Tibial nerve (tissue), 4 donors: Measurements from ENCODE around the gene CRB1. TPM values are rescaled to one million over a fixed set of nuclear protein-coding genes. Genes with fewer than 3 reads are reported as not detected.

Experiments used
- DNase-seq, 2 donors: peaks; one replicate each; pipeline ENCODE4 v3.0.0-alpha.2; 2019; ENCODE audit warnings: low spot score in 2 of 2
- H3K27ac ChIP-seq, 4 donors: fragments of 200-600 bp; sonication (generic) in 3 of 4; one replicate each; pipeline ENCODE4 v1.5.1; 2017 to 2019; ENCODE audit warnings: mild to moderate bottlenecking in 1 of 4
- H3K27me3 ChIP-seq, 2 donors: fragments of 200-600 bp; sonication (generic) in 1 of 2; one replicate each; pipeline versions ENCODE4 v1.5.1 to v1.6.0; 2017 to 2019
- H3K36me3 ChIP-seq, 3 donors: fragments of 200-600 bp; sonication (generic); one replicate each; pipeline ENCODE4 v1.5.1; 2018 to 2019
- H3K4me1 ChIP-seq, 4 donors: fragments of 200-600 bp; sonication (generic) in 3 of 4; one replicate each; pipeline ENCODE4 v1.5.1; 2017 to 2019
- H3K4me3 ChIP-seq, 4 donors: fragments of 200-600 bp; sonication (generic) in 3 of 4; one replicate each; pipeline ENCODE4 v1.5.1; 2017 to 2019; ENCODE audit warnings: mild to moderate bottlenecking in 1 of 4, moderate library complexity in 1 of 4
- H3K9me3 ChIP-seq, 4 donors: fragments of 200-600 bp; sonication (generic) in 3 of 4; one replicate each; pipeline ENCODE4 v1.5.1; 2017 to 2019
- EP300 ChIP-seq, 2 donors: sonication (generic); formaldehyde crosslinking; IDR thresholded peaks; one replicate each; pipeline ENCODE4 v1.6.1; 2017; ENCODE audit warnings: antibody characterized with exemption in 2 of 2, mild to moderate bottlenecking in 1 of 2
- POLR2A ChIP-seq, 2 donors: fragments of 450-650 bp; IDR thresholded peaks; one replicate each; pipeline ENCODE4 v1.6.1; 2017; ENCODE audit warnings: antibody characterized with exemption in 2 of 2, mild to moderate bottlenecking in 2 of 2, moderate library complexity in 2 of 2
- WGBS, 2 donors: methylation state at CpG; one replicate each; pipeline ENCODE4 v1.1.5; 2018; 5-methylcytosine and 5-hydroxymethylcytosine counted together
- total RNA-seq, 4 donors: library from RNA; depleted of rRNA; stranded (reverse); fragments of >200 nt; gene quantifications; one replicate each; pipeline ENCODE4 v1.1.0, GENCODE V29; 2016
- TF ChIP-seq, protein P1 (sequence below), 5 experiments: fragments of 200-600 bp in 3 of 5; fragments of 450-650 bp in 2 of 5; sonication (generic) in 3 of 5; IDR thresholded peaks; one replicate each; pipeline ENCODE4 v1.5.1; 2016 to 2019; ENCODE audit warnings: antibody characterized with exemption in 5 of 5, mild to moderate bottlenecking in 3 of 5, moderate library complexity in 2 of 5

Gene CRB1
- 1 to 10 TPM in 3 of 4 donors, under 1 TPM in 1; 0.60 to 4.0 (median 1.7) TPM for total RNA-seq

DNA sequence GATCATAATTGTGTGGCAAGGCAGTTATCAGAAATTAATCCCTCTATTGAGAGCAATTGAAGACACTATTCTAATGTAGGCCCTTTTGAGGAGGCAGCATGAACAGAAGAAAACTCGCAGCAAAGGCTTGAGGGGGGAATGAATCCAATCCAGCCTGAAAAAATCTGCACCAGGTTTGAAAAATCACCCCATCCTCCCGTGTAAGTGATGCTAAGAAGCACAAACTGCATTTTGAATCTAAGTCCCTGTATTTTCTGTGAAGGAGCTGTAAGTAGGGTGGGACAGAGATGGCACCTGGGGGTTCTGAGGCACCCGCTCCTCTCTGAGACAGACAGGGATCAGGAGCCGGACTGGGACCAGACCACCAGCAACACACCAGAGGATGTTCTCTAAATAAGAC is at the start of gene CRB1:
CRB1 (plus strand) TSS at position 241 of the 400 bp plus-strand sequence. CDS start 161 bp downstream, outside the sequence.
- H3K4me1 ChIP-seq: peaks cover 0 to 9% (median 0%) of the 10 kb centered on the region in 4 donors
- H3K36me3 ChIP-seq: no peaks in the 10 kb centered on the region
- no peaks in the 10 kb centered on the region for H3K27me3 ChIP-seq
- H3K9me3 ChIP-seq: peaks cover 0 to 3% (median 0%) of the 10 kb centered on the region in 4 donors
- TF ChIP-seq EP300 (IDR thresholded peaks at IDR 0.05) (no peak), POLR2A (IDR thresholded peaks at IDR 0.05) (no peak)
- TF ChIP-seq, protein P1, sequence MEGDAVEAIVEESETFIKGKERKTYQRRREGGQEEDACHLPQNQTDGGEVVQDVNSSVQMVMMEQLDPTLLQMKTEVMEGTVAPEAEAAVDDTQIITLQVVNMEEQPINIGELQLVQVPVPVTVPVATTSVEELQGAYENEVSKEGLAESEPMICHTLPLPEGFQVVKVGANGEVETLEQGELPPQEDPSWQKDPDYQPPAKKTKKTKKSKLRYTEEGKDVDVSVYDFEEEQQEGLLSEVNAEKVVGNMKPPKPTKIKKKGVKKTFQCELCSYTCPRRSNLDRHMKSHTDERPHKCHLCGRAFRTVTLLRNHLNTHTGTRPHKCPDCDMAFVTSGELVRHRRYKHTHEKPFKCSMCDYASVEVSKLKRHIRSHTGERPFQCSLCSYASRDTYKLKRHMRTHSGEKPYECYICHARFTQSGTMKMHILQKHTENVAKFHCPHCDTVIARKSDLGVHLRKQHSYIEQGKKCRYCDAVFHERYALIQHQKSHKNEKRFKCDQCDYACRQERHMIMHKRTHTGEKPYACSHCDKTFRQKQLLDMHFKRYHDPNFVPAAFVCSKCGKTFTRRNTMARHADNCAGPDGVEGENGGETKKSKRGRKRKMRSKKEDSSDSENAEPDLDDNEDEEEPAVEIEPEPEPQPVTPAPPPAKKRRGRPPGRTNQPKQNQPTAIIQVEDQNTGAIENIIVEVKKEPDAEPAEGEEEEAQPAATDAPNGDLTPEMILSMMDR (IDR thresholded peaks at IDR 0.05): no peak
- no peak within 1 kb of the TSS for H3K4me3 ChIP-seq
- WGBS, 2 donors: 28 to 33% methylated on average over 4 of the region's 4 CpGs
- peak within 1 kb of the TSS in 2 of 4 donors; percentile 37 to 51 for H3K27ac ChIP-seq
- DNase-seq: no peak

DNA sequence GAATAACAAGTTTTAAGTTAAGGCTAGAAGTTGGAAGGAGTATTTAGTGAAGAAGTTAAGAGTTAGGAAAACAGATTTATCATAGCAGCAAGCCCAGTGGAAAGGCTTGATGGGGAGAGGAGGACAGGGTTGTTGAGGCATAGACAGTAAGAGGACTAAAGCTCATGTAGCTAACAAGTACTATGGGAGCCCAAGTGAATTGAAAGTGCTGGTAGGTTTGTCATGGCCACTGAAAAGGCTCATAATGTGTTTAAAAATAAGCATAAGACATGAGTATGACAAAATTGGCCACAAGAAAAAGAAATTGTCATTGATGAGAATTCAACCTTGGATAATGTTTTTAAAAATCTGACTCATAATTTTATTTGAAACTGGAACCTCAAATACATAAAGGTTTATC is 49.2 kb upstream of the CRB1 start:
- TF ChIP-seq POLR2A (IDR thresholded peaks at IDR 0.05) (no peak), EP300 (IDR thresholded peaks at IDR 0.05) (no peak)
- TF ChIP-seq, protein P1 (IDR thresholded peaks at IDR 0.05): no peak
- Histone ChIP-seq H3K9me3 (no peaks in the 10 kb centered on the region), H3K4me1 (no peaks in the 10 kb centered on the region), H3K4me3 (no peak overlapping the region), H3K27ac (no peak overlapping the region), H3K27me3 (no peaks in the 10 kb centered on the region), H3K36me3 (no peaks in the 10 kb centered on the region)
- DNase-seq: no peak

DNA sequence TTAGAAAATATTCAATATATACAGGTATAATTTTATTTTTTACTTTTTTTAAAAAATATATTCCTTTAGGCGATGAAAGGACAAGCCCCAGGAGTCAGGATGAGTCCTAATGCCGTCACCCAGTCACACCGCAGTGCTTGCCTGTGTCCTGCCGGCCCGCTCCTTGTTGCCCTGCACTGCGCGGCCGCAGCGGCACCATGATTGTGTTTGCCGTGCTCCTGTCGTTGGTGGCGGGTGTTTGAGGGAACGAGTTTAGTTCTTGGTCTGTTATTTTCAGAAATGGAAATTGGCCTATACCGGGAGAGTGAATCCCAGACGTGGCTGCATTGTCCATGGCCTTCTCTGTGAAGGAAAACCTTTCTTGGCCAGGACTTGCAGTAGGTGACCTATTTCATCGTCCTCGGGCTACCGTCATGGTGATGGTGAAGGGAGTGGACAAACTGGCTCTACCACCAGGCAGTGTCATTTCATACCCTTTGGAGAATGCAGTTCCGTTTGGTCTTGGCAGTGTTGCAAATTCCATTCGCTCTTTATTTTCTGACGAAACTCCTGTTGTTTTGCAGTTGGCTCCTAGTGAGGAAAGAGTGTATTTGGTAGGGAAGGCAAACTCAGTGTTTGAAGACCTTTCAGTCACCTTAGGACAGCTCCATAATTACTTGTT is 45.9 kb upstream of the CRB1 start:
- DNase-seq: no peak
- H3K4me1 ChIP-seq: no peaks in the 10 kb centered on the region
- no peak for TF ChIP-seq POLR2A (IDR thresholded peaks at IDR 0.05)
- TF ChIP-seq, protein P1 (IDR thresholded peaks at IDR 0.05): no peak
- no peak for TF ChIP-seq EP300 (IDR thresholded peaks at IDR 0.05)
- H3K27ac ChIP-seq: no peak overlapping the region
- WGBS, 2 donors: 88 to 90% methylated on average over 21 of the region's 21 CpGs
- no peaks in the 10 kb centered on the region for H3K27me3 ChIP-seq
- H3K9me3 ChIP-seq: no peaks in the 10 kb centered on the region
- no peaks in the 10 kb centered on the region for H3K36me3 ChIP-seq
- no peak overlapping the region for H3K4me3 ChIP-seq

DNA sequence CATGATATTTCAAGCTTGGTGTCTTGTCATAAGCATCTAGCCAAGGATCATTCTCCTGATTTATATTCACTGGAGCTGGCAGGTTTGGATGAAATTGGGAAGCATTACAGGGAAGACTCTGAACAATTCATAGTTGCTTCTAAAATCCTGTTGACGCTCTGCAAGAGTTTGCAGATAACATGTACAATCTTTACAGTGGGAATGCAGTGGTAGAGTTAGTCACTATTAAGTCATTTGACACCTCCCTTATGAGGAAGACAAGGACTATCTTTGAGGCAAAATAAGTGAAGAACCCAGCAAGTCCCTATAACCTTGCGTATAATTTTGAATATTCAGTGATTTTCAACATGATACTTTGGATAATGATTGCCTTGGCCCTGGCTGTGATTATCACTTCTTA is 45.3 kb upstream of the CRB1 start:
- H3K4me3 ChIP-seq: no peak overlapping the region
- 96 to 99% methylated on average over 2 of the region's 2 CpGs for WGBS, 2 donors
- H3K27me3 ChIP-seq: no peaks in the 10 kb centered on the region
- H3K9me3 ChIP-seq: no peaks in the 10 kb centered on the region
- no peak for DNase-seq
- H3K36me3 ChIP-seq: peaks cover 0 to 5% (median 0%) of the 10 kb centered on the region in 3 donors
- TF ChIP-seq EP300 (IDR thresholded peaks at IDR 0.05): no peak
- no peak for TF ChIP-seq POLR2A (IDR thresholded peaks at IDR 0.05)
- TF ChIP-seq, protein P1 (IDR thresholded peaks at IDR 0.05): no peak
- no peak overlapping the region for H3K27ac ChIP-seq
- H3K4me1 ChIP-seq: no peaks in the 10 kb centered on the region

DNA sequence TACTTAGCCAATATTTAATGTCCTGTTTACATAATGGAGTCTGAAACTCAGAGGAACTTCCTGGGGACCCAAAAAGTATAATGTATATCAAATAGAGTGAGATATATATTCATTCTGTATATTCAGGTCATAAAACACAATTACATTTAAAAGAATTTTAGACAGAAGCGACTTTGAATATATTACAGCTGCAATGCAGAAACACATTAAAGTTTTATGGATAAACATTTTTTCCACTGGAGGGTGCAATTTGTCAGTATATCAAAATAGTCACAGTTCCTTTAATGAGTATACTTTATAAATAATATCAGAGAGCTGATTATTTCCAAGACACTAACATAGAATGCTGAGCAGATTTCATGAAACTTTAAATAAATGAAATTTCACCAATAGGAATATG is 43.9 kb upstream of the CRB1 start:
- Histone ChIP-seq H3K36me3 (peaks cover 0 to 7% (median 0%) of the 10 kb centered on the region in 3 donors), H3K27me3 (no peaks in the 10 kb centered on the region), H3K9me3 (no peaks in the 10 kb centered on the region), H3K27ac (no peak overlapping the region), H3K4me3 (no peak overlapping the region), H3K4me1 (no peaks in the 10 kb centered on the region)
- WGBS, 2 donors: 46 to 60% methylated on average over 1 of the region's 1 CpG
- TF ChIP-seq, protein P1 (IDR thresholded peaks at IDR 0.05): peak in 2 of 5 experiments; percentile 7 to 21
- no peak for TF ChIP-seq POLR2A (IDR thresholded peaks at IDR 0.05)
- DNase-seq: no peak
